DOHH2 (cell line): ENCODE results near the gene TUB.

Source experiments
- EZH2phosphoT487 ChIP-seq: fragments of 200-600 bp; sonication (generic); IDR thresholded peaks from 2 replicates; pipeline ENCODE4 v1.6.1; 2017; ENCODE audit warnings: borderline replicate concordance, mild to moderate bottlenecking, antibody characterized with exemption, low read length, moderate library complexity, mixed read lengths
- TF ChIP-seq, protein P1 (sequence below): fragments of 200-600 bp; sonication (generic); IDR thresholded peaks from one replicate; pipeline ENCODE4 v1.5.1; 2014; ENCODE audit warnings: antibody characterized with exemption, mild to moderate bottlenecking, low read depth, low read length; ENCODE audit not compliant: poor library complexity, severe bottlenecking

DNA sequence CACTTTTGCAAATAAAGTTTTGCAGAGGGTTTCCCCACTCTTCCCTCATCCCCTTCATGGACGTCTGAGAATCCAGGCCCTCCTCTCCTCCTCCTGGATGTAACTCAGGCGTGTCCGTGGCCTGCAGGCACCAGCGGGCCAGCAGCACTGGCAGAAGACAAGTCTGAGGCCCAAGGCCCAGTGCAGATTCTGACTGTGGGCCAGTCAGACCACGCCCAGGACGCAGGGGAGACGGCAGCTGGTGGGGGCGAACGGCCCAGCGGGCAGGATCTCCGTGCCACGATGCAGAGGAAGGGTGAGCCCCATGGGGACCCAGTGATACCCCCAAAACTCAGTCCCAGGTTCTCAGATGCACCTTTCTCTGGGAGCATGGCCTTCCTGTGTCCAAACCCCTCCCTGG is 14.4 kb downstream of the TUB start:
- TF ChIP-seq, protein P1, sequence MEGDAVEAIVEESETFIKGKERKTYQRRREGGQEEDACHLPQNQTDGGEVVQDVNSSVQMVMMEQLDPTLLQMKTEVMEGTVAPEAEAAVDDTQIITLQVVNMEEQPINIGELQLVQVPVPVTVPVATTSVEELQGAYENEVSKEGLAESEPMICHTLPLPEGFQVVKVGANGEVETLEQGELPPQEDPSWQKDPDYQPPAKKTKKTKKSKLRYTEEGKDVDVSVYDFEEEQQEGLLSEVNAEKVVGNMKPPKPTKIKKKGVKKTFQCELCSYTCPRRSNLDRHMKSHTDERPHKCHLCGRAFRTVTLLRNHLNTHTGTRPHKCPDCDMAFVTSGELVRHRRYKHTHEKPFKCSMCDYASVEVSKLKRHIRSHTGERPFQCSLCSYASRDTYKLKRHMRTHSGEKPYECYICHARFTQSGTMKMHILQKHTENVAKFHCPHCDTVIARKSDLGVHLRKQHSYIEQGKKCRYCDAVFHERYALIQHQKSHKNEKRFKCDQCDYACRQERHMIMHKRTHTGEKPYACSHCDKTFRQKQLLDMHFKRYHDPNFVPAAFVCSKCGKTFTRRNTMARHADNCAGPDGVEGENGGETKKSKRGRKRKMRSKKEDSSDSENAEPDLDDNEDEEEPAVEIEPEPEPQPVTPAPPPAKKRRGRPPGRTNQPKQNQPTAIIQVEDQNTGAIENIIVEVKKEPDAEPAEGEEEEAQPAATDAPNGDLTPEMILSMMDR = no peak
- TF ChIP-seq EZH2phosphoT487 = no peak
